ENCODE data around the gene B4GALT3. TPM values are rescaled to one million over a fixed set of nuclear protein-coding genes. Genes with fewer than 3 reads are reported as not detected.

The B4GALT3 gene
- polyA plus RNA-seq, 3 donors = 16.8 to 50.3 (median 21.0) TPM

- peak within 1 kb of the TSS in 1 of 7 donors; percentile 5 for H3K27ac Mint-ChIP-seq
- Histone ChIP-seq H3K36me3 (replicated peaks in 1 of 2; ENCODE audit: control insufficient read depth in 1 of 2, insufficient read depth in 2 of 2, low read length in 2 of 2) (peaks cover 0 to 9% of the 10 kb centered on the region in 2 donors), H3K4me3 (replicated peaks in 1 of 3; ENCODE audit: low read depth in 2 of 3, low read length in 3 of 3) (no peak within 1 kb of the TSS), H3K4me2 (replicated peaks; ENCODE audit: extremely low read depth, low read length, poor library complexity, severe bottlenecking) (no peak within 1 kb of the TSS), H3K9ac (ENCODE audit: insufficient read depth, low read length, poor library complexity, severe bottlenecking) (no peak within 1 kb of the TSS), H3K27ac (ENCODE audit: low read depth in 1 of 2, low read length in 2 of 2) (no peak within 1 kb of the TSS), H4K20me1 (ENCODE audit: insufficient read depth, low read length) (no peaks in the 10 kb centered on the region), H3K79me2 (ENCODE audit: insufficient read depth, low read length) (peaks cover 19% of the 10 kb centered on the region), H3K27me3 (ENCODE audit: control insufficient read depth in 2 of 2, insufficient read depth in 2 of 2, low read length in 2 of 2) (no peaks in the 10 kb centered on the region), H2AFZ (ENCODE audit: insufficient read depth, low read depth, low read length, poor library complexity, severe bottlenecking) (no peak within 1 kb of the TSS), H3K4me1 (ENCODE audit: control insufficient read depth in 1 of 2, insufficient read depth in 2 of 2, low read length in 2 of 2) (peaks cover 56 to 69% of the 10 kb centered on the region in 2 donors), H3K9me3 (replicated peaks in 1 of 2; ENCODE audit: control insufficient read depth in 1 of 2, insufficient read depth in 1 of 2, low read length in 2 of 2) (no peaks in the 10 kb centered on the region)
- no peaks in the 10 kb centered on the region for H3K9me3 Mint-ChIP-seq
- H3K4me3 Mint-ChIP-seq = no peak within 1 kb of the TSS
- intact Hi-C loops (cut with micrococcal nuclease) = no loop called here
- no peak for DNase-seq
- H3K36me3 Mint-ChIP-seq = peaks cover 2 to 7% of the 10 kb centered on the region in 2 donors
- TF ChIP-seq CTCF (IDR thresholded peaks at IDR 0.05) = no peak
- peaks cover 62% of the 10 kb centered on the region for H3K4me1 Mint-ChIP-seq
- 81% methylated on average over 5 of the region's 11 CpGs for WGBS (ENCODE audit: insufficient coverage)
- peaks cover 0 to 2% (median 1%) of the 10 kb centered on the region in 3 donors for H3K27me3 Mint-ChIP-seq (ENCODE audit: low read depth in 3 of 3)
Observed at GRCh38 chr1:161198897-161199431, 21.7 kb upstream of the B4GALT3 start, which contains the start of gene ADAMTS4. TSS of gene ADAMTS4 (minus strand) at chr1:161199054. CDS start at chr1:161198627, 427 bp downstream.

- Mint-ChIP-seq H3K27ac (no peak overlapping the region), H3K9me3 (no peaks in the 10 kb centered on the region), H3K4me1 (peaks cover 59% of the 10 kb centered on the region), H3K36me3 (peaks cover 0 to under 1% of the 10 kb centered on the region in 2 donors), H3K4me3 (no peak overlapping the region), H3K27me3 (ENCODE audit: low read depth in 3 of 3) (peaks cover 0 to 2% (median 1%) of the 10 kb centered on the region in 3 donors)
- intact Hi-C loops (cut with micrococcal nuclease) = no loop called here
- TF ChIP-seq CTCF (IDR thresholded peaks at IDR 0.05) = no peak
- H3K4me2 ChIP-seq (replicated peaks; ENCODE audit: extremely low read depth, low read length, poor library complexity, severe bottlenecking) = no peak overlapping the region
- peaks cover 0 to 2% of the 10 kb centered on the region in 2 donors for H3K36me3 ChIP-seq (replicated peaks in 1 of 2; ENCODE audit: control insufficient read depth in 1 of 2, insufficient read depth in 2 of 2, low read length in 2 of 2)
- no peaks in the 10 kb centered on the region for H4K20me1 ChIP-seq (ENCODE audit: insufficient read depth, low read length)
- H3K4me3 ChIP-seq (replicated peaks in 1 of 3; ENCODE audit: low read depth in 2 of 3, low read length in 3 of 3) = no peak overlapping the region
- no peak for DNase-seq
- no peaks in the 10 kb centered on the region for H3K9me3 ChIP-seq (replicated peaks in 1 of 2; ENCODE audit: control insufficient read depth in 1 of 2, insufficient read depth in 1 of 2, low read length in 2 of 2)
- H3K27ac ChIP-seq (ENCODE audit: low read depth in 1 of 2, low read length in 2 of 2) = no peak overlapping the region
- H3K79me2 ChIP-seq (ENCODE audit: insufficient read depth, low read length) = peaks cover 12% of the 10 kb centered on the region
- WGBS (ENCODE audit: insufficient coverage) = 93% methylated on average over 18 of the region's 20 CpGs
- H3K4me1 ChIP-seq (ENCODE audit: control insufficient read depth in 1 of 2, insufficient read depth in 2 of 2, low read length in 2 of 2) = peaks cover 58 to 65% of the 10 kb centered on the region in 2 donors
- no peak overlapping the region for H3K9ac ChIP-seq (ENCODE audit: insufficient read depth, low read length, poor library complexity, severe bottlenecking)
- no peaks in the 10 kb centered on the region for H3K27me3 ChIP-seq (ENCODE audit: control insufficient read depth in 2 of 2, insufficient read depth in 2 of 2, low read length in 2 of 2)
- H2AFZ ChIP-seq (ENCODE audit: insufficient read depth, low read depth, low read length, poor library complexity, severe bottlenecking) = no peak overlapping the region
Observed at GRCh38 chr1:161198194-161198896, 21.0 kb upstream of the B4GALT3 start.
